HG02763 (cell line): ENCODE results near the gene WDFY4.

ENCODE experiments used
- ATAC-seq: cut with Tn5 transposase; IDR thresholded peaks from one replicate; pipeline ENCODE4 v1.9.1; 2021; ENCODE audit warnings: mild to moderate bottlenecking, moderate library complexity; ENCODE audit not compliant: unreplicated experiment

Gene WDFY4

GRCh38 chr10:49001402-49001801 lies 316.7 kb downstream of the WDFY4 start:
- no peak for ATAC-seq

GRCh38 chr10:49001870-49002672 lies 317.4 kb downstream of the WDFY4 start:
- no peak for ATAC-seq

- no peak for ATAC-seq
These were observed 320.6 kb downstream of the WDFY4 start for GRCh38 chr10:49005270-49005669.

GRCh38 chr10:49007129-49007528 lies 322.5 kb downstream of the WDFY4 start:
- ATAC-seq: no peak

- ATAC-seq: no peak
These were observed 323.4 kb downstream of the WDFY4 start for GRCh38 chr10:49008091-49008490.

GRCh38 chr10:49008505-49009198 lies 324.0 kb downstream of the WDFY4 start:
- ATAC-seq: no peak

- ATAC-seq: no peak
These were observed 324.7 kb downstream of the WDFY4 start for GRCh38 chr10:49009199-49009979.

GRCh38 chr10:49010295-49010694 lies 325.6 kb downstream of the WDFY4 start:
- no peak for ATAC-seq

GRCh38 chr10:49010865-49011264 lies 326.2 kb downstream of the WDFY4 start:
- ATAC-seq: no peak

GRCh38 chr10:49011756-49012155 lies 327.1 kb downstream of the WDFY4 start:
- ATAC-seq: no peak

- ATAC-seq: no peak
These were observed 327.9 kb downstream of the WDFY4 start for GRCh38 chr10:49012603-49013002.

- ATAC-seq: no peak
These were observed 331.0 kb downstream of the WDFY4 start for GRCh38 chr10:49015700-49016099.

GRCh38 chr10:49021685-49022084 lies 337.0 kb downstream of the WDFY4 start:
- ATAC-seq: no peak

GRCh38 chr10:49023071-49023470 lies 338.4 kb downstream of the WDFY4 start:
- no peak for ATAC-seq

GRCh38 chr10:49023752-49024151 lies 339.1 kb downstream of the WDFY4 start:
- no peak for ATAC-seq

- ATAC-seq: no peak
These were observed 339.8 kb downstream of the WDFY4 start for GRCh38 chr10:49024484-49024883.

- ATAC-seq: no peak
These were observed 340.8 kb downstream of the WDFY4 start for GRCh38 chr10:49025347-49025983.

GRCh38 chr10:49028639-49029038 lies 344.0 kb downstream of the WDFY4 start:
- ATAC-seq: no peak

- no peak for ATAC-seq
These were observed 345.0 kb downstream of the WDFY4 start for GRCh38 chr10:49029666-49030065.
